Thymus (tissue), 11 donors: ENCODE measurements around the gene NEDD4L. TPM values are rescaled to one million over a fixed set of nuclear protein-coding genes. Genes with fewer than 3 reads are reported as not detected.
A peak's percentile ranks its signal among the peaks of the same experiment; 100 is the strongest.
"Not testable (repeated sequence)": the region's sequence is repeated elsewhere in the genome, so short reads cannot be mapped to it uniquely, and the experiment has no call there.

Experiments used
- DNase-seq, 9 donors: peaks; one replicate each; pipeline ENCODE4 v3.0.0-alpha.2; 2013; ENCODE audit warnings: low spot score in 9 of 9, low read depth in 6 of 9, missing footprints in 1 of 9
- H3K27ac ChIP-seq, 2 donors: one replicate each; pipeline ENCODE4 v1.5.1; 2013; ENCODE audit warnings: control low read depth in 1 of 2, low read depth in 1 of 2, low read length in 1 of 2, mild to moderate bottlenecking in 1 of 2, moderate library complexity in 1 of 2
- H3K27me3 ChIP-seq, 2 donors: one replicate each; pipeline ENCODE4 v1.5.1; 2013; ENCODE audit warnings: low read length in 1 of 2; ENCODE audit not compliant: control insufficient read depth in 2 of 2, insufficient read depth in 1 of 2
- H3K36me3 ChIP-seq, 2 donors: one replicate each; pipeline ENCODE4 v1.5.1; 2013; ENCODE audit warnings: low read length in 1 of 2, mild to moderate bottlenecking in 1 of 2, moderate library complexity in 1 of 2; ENCODE audit not compliant: control insufficient read depth in 2 of 2, insufficient read depth in 2 of 2
- H3K4me1 ChIP-seq, 2 donors: one replicate each; pipeline ENCODE4 v1.5.1; 2013; ENCODE audit warnings: low read length in 2 of 2; ENCODE audit not compliant: control insufficient read depth in 2 of 2, insufficient read depth in 2 of 2
- H3K4me3 ChIP-seq, 2 donors: one replicate each; pipeline ENCODE4 v1.5.1; 2013; ENCODE audit warnings: low read length in 2 of 2, control low read depth in 1 of 2, mild to moderate bottlenecking in 1 of 2
- H3K9me3 ChIP-seq, 2 donors: one replicate each; pipeline ENCODE4 v1.5.1; 2013; ENCODE audit warnings: low read length in 1 of 2, mild to moderate bottlenecking in 1 of 2; ENCODE audit not compliant: control insufficient read depth in 2 of 2, insufficient read depth in 1 of 2
- WGBS: extraction: QIAGEN DNeasy Blood & Tissue Kit; methylation state at CpG from one replicate; pipeline ENCODE4 v1.1.7; 2013; 5-methylcytosine and 5-hydroxymethylcytosine counted together
- polyA plus RNA-seq: library from polyadenylated mRNA; stranded (reverse); fragments of 200-250 nt; gene quantifications from one replicate; pipeline ENCODE4 v1.2.3, GENCODE V29; 2013
- total RNA-seq: library from RNA; stranded (reverse); fragments of 120-200 nt; gene quantifications from one replicate; pipeline ENCODE4 v1.2.4, GENCODE V29; 2013
- donor health status: healthy.

The NEDD4L gene
- total and polyA plus RNA-seq, 2 donors: 6.5 to 11.8 TPM

- no peak for DNase-seq
- Histone ChIP-seq H3K36me3 (no peaks in the 10 kb centered on the region), H3K9me3 (no peaks in the 10 kb centered on the region), H3K27me3 (peaks cover 17 to 45% of the 10 kb centered on the region in 2 donors), H3K4me3 (no peak overlapping the region), H3K27ac (no peak overlapping the region), H3K4me1 (peaks cover 7 to 17% of the 10 kb centered on the region in 2 donors)
- 95% methylated on average over 12 of the region's 12 CpGs for WGBS
These were observed 2.9 kb downstream of the NEDD4L start for GRCh38 chr18:58046794-58047555.

GRCh38 chr18:58047556-58047882, 3.5 kb downstream of the NEDD4L start:
- Histone ChIP-seq H3K27me3 (peaks cover 16 to 40% of the 10 kb centered on the region in 2 donors), H3K4me3 (no peak overlapping the region), H3K4me1 (peaks cover 7 to 17% of the 10 kb centered on the region in 2 donors), H3K27ac (no peak overlapping the region), H3K9me3 (no peaks in the 10 kb centered on the region), H3K36me3 (no peaks in the 10 kb centered on the region)
- no peak for DNase-seq
- 98% methylated on average over 3 of the region's 3 CpGs for WGBS

GRCh38 chr18:58048081-58048642, 4.1 kb downstream of the NEDD4L start:
- 95% methylated on average over 5 of the region's 5 CpGs for WGBS
- no peak overlapping the region for H3K27ac ChIP-seq

GRCh38 chr18:58049000-58049688, 5.1 kb downstream of the NEDD4L start:
- Histone ChIP-seq H3K4me3 (no peak overlapping the region), H3K27ac (peak overlapping the region in 1 of 2 donors; percentile 2), H3K9me3 (no peaks in the 10 kb centered on the region), H3K36me3 (no peaks in the 10 kb centered on the region), H3K27me3 (peaks cover 16 to 27% of the 10 kb centered on the region in 2 donors), H3K4me1 (peaks cover 7 to 13% of the 10 kb centered on the region in 2 donors)
- 89% methylated on average over 6 of the region's 6 CpGs for WGBS
- no peak for DNase-seq

More at GRCh38 chr18:58048081-58048642, 4.1 kb downstream of the NEDD4L start:
- Histone ChIP-seq H3K9me3 (no peaks in the 10 kb centered on the region), H3K4me1 (peaks cover 7 to 17% of the 10 kb centered on the region in 2 donors), H3K27me3 (peaks cover 16 to 33% of the 10 kb centered on the region in 2 donors), H3K36me3 (no peaks in the 10 kb centered on the region), H3K4me3 (no peak overlapping the region)
- DNase-seq: no peak

GRCh38 chr18:58050963-58051362, 6.9 kb downstream of the NEDD4L start:
- not testable (repeated sequence) for H3K9me3 ChIP-seq, H3K4me1 ChIP-seq, DNase-seq, H3K27ac ChIP-seq, H3K4me3 ChIP-seq, H3K27me3 ChIP-seq, H3K36me3 ChIP-seq
- 97% methylated on average over 3 of the region's 3 CpGs for WGBS

GRCh38 chr18:58051765-58052460, 7.9 kb downstream of the NEDD4L start:
- 76% methylated on average over 4 of the region's 4 CpGs for WGBS
- no peaks in the 10 kb centered on the region for H3K9me3 ChIP-seq
- H3K27me3 ChIP-seq: peaks cover under 1 to 2% of the 10 kb centered on the region in 2 donors
- H3K36me3 ChIP-seq: no peaks in the 10 kb centered on the region
- H3K27ac ChIP-seq: no peak overlapping the region
- H3K4me1 ChIP-seq: no peaks in the 10 kb centered on the region
- H3K4me3 ChIP-seq: no peak overlapping the region
- no peak for DNase-seq

GRCh38 chr18:58052960-58053359, 8.9 kb downstream of the NEDD4L start:
- 65% methylated on average over 3 of the region's 3 CpGs for WGBS
- Histone ChIP-seq H3K4me3 (no peak overlapping the region), H3K27ac (no peak overlapping the region), H3K27me3 (no peaks in the 10 kb centered on the region), H3K9me3 (no peaks in the 10 kb centered on the region), H3K36me3 (no peaks in the 10 kb centered on the region), H3K4me1 (no peaks in the 10 kb centered on the region)
- no peak for DNase-seq

GRCh38 chr18:58054041-58054781, 10.2 kb downstream of the NEDD4L start:
- 84% methylated on average over 8 of the region's 8 CpGs for WGBS

More at GRCh38 chr18:58054041-58054781, 10.2 kb downstream of the NEDD4L start:
- H3K4me3 ChIP-seq: no peak overlapping the region
- no peak overlapping the region for H3K27ac ChIP-seq
- no peaks in the 10 kb centered on the region for H3K27me3 ChIP-seq
- H3K4me1 ChIP-seq: no peaks in the 10 kb centered on the region
- no peak for DNase-seq
- H3K36me3 ChIP-seq: no peaks in the 10 kb centered on the region
- no peaks in the 10 kb centered on the region for H3K9me3 ChIP-seq
